K562 (cell line): ENCODE results near the gene ABCC6.

Experiments
- ETV1 ChIP-seq: fragments of 450-650 bp; conservative IDR thresholded peaks from 2 replicates; pipeline ENCODE4 v1.6.1; 2016; ENCODE audit warnings: missing genetic modification characterization, control low read depth, low read depth, missing compliant biosample characterization
- FOXJ3 ChIP-seq: sonication (generic); formaldehyde crosslinking; IDR thresholded peaks from 2 replicates; pipeline ENCODE4 v1.4.0; 2020; ENCODE audit warnings: mild to moderate bottlenecking, missing genetic modification reagents
- MAZ ChIP-seq, 2 experiments: fragments of 450-650 bp in 1 of 2; sonication (generic) in 1 of 2; formaldehyde crosslinking; IDR thresholded peaks in 1 of 2; conservative IDR thresholded peaks in 1 of 2; 2 replicates each; pipeline versions ENCODE4 v1.4.0 to v1.5.0; 2020; ENCODE audit warnings: mild to moderate bottlenecking in 1 of 2, missing genetic modification reagents in 1 of 2
- NFYB ChIP-seq: IDR thresholded peaks from 2 replicates; pipeline ENCODE4 v1.6.1; 2011; ENCODE audit warnings: mild to moderate bottlenecking, moderate library complexity; ENCODE audit not compliant: insufficient read length; ENCODE audit errors: extremely low read depth
- POLR2AphosphoS5 ChIP-seq: IDR thresholded peaks from 2 replicates; pipeline ENCODE4 v1.6.1; 2011; ENCODE audit warnings: mild to moderate bottlenecking, low read depth, low read length, moderate library complexity; ENCODE audit not compliant: control insufficient read depth, insufficient read depth
- TCF7L2 ChIP-seq: fragments of 150-350 bp; IDR thresholded peaks from 2 replicates; pipeline ENCODE4 v1.6.1; 2016; ENCODE audit warnings: low read depth, mild to moderate bottlenecking, low read length, moderate library complexity
- TF ChIP-seq, protein P1 (sequence below), 3 experiments: IDR thresholded peaks in 2 of 3; conservative IDR thresholded peaks in 1 of 3; 2 replicates each; pipeline ENCODE4 v1.5.1; 2011 to 2012; ENCODE audit warnings: low read length in 3 of 3, mild to moderate bottlenecking in 3 of 3, control low read depth in 2 of 3, improper control_type of control experiment in 1 of 3, inconsistent platforms in 1 of 3, low read depth in 1 of 3, mixed read lengths in 1 of 3, moderate library complexity in 1 of 3; ENCODE audit not compliant: insufficient read depth in 2 of 3

GRCh38 chr16:16151315-16151714, 72.0 kb downstream of the ABCC6 start:
- TF ChIP-seq TCF7L2: no peak
- TF ChIP-seq POLR2AphosphoS5: no peak
- no peak for TF ChIP-seq FOXJ3 (CRISPR knock-in tag)
- TF ChIP-seq ETV1: no peak
- no peak for TF ChIP-seq NFYB
- no peak for TF ChIP-seq MAZ (CRISPR knock-in tag; conservative IDR thresholded peaks at IDR 0.05 in 1 of 2, IDR thresholded peaks at IDR 0.05 in 1 of 2)
- TF ChIP-seq, protein P1, sequence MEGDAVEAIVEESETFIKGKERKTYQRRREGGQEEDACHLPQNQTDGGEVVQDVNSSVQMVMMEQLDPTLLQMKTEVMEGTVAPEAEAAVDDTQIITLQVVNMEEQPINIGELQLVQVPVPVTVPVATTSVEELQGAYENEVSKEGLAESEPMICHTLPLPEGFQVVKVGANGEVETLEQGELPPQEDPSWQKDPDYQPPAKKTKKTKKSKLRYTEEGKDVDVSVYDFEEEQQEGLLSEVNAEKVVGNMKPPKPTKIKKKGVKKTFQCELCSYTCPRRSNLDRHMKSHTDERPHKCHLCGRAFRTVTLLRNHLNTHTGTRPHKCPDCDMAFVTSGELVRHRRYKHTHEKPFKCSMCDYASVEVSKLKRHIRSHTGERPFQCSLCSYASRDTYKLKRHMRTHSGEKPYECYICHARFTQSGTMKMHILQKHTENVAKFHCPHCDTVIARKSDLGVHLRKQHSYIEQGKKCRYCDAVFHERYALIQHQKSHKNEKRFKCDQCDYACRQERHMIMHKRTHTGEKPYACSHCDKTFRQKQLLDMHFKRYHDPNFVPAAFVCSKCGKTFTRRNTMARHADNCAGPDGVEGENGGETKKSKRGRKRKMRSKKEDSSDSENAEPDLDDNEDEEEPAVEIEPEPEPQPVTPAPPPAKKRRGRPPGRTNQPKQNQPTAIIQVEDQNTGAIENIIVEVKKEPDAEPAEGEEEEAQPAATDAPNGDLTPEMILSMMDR (IDR thresholded peaks at IDR 0.05 in 2 of 3, conservative IDR thresholded peaks at IDR 0.05 in 1 of 3; ENCODE audit: insufficient read depth in 2 of 3, low read depth in 1 of 3, low read length in 3 of 3): no peak
